HG03045 (cell line): ENCODE data around the gene DPP3.
"Not testable (repeated sequence)": the region's sequence is repeated elsewhere in the genome, so short reads cannot be mapped to it uniquely, and the experiment has no call there.

Experiments used
- ATAC-seq: cut with Tn5 transposase; IDR thresholded peaks from one replicate; pipeline ENCODE4 v1.9.1; 2021; ENCODE audit warnings: mild to moderate bottlenecking, moderate library complexity; ENCODE audit not compliant: unreplicated experiment

The DPP3 gene

DNA sequence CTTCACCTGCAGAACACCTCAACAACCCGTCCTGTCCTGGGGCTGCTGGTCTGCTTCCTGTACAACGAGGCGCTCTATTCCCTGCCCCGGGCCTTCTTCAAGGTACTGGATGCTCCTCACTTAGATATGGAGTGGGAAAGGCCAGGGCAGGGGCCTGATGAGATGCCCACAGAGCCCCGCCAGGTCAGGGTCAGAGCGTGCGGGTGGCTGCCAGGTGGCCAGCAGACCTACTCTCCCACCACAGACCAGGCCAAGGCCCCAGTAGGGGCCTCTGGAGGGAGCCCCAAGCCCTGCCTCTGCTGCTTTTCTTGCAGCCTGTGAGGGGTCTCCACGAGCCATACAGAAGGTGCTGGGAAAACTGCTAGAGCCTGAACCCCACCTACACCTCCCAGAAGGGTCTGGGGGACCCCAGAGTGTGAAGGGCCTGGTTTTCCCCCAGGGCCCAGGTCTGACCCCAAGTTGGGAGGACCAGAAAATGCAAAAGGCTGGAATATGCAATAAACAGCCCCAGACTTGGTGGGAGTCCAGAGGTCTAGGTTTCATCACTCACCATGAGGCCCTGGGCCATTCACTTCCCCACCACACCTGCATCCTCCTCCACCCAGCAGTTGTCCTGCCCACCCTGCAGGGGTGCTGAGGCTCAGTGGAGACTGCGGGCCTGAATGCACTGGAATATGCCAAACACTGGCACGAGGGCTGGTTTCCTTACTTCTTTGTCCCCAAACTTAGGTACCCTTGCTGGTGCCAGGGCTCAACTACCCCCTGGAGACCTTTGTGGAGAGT lies 50.9 kb downstream of the DPP3 start:
- ATAC-seq = no peak

DNA sequence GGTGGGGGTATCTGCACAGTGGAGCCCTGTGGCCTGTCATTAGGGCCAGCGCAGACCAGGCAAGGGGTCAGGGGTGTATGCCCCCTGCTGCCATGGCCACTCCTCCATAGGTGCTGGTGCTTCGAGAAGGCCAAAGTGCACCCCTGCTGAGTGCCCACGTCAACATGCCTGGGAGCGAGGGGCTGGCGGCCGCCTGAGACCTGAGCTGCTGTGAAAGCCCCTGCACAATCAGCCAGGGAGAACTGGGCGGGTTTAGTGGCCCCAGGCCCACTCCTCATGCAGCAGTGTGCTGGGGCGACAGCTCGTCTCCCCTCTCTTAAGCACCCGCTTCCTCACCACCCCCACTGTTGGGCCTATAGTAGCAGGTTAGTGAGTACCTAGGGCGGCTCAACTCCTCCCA lies 51.6 kb downstream of the DPP3 start:
- ATAC-seq = no peak

DNA sequence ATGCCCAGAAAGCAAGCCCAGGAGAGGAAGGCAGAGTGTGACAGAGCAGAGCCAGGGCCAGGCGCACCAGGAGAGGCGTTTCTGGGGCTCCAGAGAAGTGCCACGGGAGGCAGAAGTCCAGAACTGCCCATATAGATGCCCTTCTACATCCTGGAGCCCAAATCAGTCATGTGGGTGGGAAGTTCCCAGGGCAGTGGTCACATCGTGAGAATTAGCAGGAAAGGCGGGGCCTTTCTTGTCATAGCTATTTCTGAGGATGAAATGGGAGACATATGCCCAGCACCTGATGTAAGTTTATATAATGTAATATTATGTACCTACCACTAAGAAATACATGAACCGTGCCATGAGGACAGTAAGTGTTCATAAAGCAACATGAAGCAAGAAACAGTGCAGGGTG lies 52.5 kb downstream of the DPP3 start:
- ATAC-seq = no peak

DNA sequence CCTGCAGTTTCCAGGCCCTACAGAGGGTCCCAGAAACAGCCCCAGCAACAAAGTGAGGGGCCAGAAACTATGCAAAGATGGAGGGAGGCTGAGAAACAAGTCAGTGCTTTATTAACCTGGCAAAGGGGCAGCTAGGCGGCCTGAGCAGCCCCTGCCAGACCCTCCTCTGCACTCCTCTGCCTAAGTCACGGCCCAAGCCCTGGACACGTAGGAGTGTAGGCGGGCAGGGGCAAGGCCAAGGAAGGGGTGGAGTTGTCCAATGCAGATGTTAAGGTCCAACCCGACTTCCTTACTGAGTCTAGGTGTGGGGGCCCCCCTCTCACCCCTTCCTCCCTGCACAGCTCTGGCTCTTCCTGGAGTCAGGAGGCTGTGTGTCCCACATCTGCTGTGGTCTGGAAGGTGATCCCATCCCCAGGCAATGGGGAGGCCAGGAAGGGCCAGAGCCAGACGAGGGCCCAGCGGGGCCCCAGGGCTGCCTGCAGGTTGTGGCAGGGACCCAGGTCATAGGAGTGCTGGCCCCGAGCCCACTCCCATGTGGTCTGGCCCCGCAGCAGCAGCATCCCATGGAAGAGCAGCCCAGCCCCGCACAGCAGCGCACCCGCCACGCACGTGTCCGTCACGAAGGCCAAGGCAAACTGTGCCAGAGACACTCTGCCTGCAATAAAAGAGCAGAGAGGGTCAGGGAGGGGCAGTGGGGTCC lies 59.1 kb downstream of the DPP3 start:
- no peak for ATAC-seq

DNA sequence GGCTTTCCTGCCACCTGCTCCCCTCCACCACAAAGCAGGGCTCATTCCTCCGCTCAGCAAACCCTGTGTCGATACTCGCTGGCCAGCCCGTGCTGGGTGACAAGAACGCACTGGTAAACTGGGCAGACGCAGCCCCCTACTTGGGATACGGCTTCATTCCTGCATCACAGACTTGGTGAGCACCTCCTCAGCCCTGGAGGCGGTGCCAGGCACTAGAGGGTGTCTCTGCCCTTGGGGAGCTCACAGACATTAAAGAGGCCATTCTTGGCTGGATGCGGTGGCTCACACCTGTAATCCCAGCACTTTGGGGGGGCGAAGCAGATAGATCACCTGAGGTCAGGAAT lies 59.6 kb downstream of the DPP3 start:
- ATAC-seq = no peak

DNA sequence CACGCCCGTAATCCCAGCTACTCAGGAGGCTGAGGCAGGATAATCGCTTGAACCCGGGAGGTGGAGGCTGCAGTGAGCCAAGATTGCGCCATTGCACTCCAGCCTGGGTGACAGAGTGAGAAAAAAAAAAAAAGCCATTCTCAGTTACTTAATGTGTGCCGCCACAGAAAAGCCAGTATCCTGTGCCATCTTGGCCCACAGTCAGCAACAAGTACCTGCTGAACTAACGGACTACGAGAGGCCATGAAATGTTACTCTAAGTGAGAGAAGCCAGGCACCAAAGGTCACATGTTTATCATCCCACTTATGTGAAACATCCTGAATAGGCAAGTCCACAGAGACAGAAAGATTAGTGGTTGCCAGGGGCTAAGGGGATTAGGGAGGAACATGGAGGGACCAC lies 60.4 kb downstream of the DPP3 start:
- ATAC-seq = not testable (repeated sequence)

DNA sequence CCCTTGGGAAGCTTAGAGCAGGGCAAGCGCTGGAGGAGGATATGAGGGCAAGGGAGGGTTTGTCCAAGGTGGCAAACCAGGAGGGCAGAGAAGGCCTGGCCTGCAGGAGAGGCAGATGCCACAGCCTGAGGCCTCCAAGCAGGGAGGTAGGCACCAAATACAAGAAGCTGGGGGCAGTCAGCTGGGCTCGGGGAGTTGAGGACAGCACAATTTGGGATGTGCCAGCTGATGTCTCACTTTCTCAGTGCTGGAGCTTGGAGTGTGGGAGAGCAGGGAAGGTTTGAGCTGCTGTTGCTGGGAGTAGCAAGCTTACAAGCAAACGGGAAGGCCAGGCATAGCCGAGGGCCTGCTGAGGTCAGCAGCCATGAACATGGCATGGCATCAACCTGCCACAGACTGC lies 61.7 kb downstream of the DPP3 start:
- ATAC-seq = no peak

DNA sequence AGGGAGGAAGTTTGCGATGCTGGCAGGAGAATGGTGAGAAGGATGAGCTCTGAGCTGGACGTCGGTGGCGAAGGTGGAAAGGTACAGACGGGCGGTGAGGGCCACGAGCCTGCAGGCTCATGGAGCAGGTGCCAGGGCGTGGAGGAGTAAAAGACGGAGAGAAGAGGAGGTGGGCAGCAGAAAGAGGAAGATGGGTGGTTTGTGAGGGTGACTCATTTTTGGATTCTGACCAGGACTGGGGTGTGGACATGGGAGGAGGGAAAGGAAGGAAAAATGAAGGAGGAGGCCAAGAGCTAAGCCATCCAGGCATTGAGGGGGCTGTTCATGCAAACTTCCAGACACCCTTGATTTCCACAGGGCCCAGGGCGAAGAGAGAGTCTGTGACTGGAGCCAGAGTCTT lies 62.1 kb downstream of the DPP3 start:
- ATAC-seq = no peak

DNA sequence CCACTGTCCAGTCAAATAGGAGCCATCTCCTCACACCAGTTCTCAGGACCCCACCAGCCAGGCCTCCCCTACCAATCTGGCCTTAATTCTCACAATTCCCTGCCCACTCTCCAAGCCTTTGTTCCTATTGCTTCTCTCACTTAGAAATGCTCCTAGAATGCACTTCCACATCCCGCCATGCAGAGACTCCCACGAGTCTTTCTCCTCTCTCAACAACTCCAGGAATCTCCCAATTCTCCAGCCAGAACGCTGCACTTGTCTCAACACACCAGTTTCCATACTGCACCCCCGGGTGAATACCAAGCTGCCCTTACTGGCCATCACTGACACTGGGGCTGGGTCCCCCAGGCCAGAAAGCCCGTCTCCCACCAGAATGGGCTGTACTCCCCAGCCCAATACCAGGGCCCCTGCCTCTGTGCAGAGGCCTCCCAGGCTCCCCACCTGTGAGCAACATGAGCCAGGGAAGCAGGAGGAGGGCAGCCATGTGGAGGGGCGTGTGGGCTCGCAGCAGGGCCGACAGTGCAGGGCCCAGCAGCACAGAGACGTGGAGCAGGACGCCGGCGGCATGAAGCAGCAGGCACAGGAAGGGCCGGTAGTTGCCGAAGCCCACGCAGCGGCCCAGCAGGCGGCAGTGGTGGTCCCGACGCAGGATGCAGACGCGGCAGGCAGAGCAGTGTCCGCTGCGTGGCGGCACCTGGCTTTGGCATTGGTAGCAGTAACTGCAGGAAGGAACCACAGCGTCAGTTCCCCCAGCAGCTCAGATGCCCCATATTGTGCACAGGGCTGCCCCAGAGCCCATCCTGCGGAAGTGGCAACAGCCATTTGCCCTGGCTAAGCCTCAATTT lies 63.3 kb downstream of the DPP3 start:
- ATAC-seq = no peak

DNA sequence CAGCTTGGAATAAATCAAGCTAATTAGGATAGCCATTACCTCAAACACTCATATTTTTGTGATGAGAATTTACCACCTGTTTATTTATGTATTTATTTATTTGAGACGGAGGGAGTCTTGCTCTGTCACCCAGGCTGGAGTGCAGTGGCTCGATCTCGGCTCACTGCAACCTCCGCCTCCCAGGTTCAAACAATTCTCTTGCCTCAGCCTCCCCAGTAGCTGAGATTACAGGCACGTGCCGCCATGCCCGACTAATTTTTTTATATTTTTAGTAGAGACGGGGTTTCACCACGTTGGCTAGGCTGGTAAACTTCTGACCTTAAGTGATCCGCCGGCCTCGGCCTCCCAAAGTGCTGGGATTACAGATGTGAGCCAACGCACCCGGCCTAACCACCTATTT lies 64.7 kb downstream of the DPP3 start:
- ATAC-seq = not testable (repeated sequence)

DNA sequence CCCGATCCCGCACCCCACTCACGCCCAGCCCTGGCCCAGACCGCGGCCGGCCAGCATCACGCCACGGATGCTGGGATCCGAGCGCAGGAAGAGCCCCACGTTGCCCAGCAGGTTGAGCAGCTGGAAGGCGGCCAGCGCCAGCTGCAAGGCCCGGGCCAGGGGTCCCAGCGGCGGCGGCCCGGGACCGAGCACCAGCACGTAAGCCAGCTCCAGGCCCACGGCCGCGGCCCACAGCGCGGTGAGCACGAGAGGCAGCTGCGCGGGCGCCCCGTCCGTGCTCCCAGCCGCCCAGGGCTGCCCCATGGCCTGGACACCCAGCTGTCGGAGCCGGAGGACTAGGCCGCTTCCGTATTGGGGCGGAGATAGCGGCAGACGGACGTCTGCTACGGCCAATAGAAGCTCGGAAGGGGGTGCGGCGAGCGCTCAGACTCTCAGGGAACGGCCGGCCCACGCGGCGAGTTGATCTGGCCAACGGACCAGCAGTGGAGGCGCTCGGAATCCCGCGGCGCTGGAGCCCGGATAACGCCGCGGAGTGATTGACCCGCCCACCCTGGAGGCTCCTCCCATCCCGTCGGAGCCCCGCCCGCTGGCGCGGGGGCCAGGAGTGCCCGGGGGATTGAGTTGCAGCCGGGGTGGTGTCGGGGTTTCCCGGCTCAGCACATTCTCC lies 65.6 kb downstream of the DPP3 start, which contains the start of gene ZDHHC24:
Gene ZDHHC24, minus strand, starts transcription at position 348 of the 667 bp plus-strand sequence. Its CDS starts 45 bp downstream, at position 303.
- peak; percentile 82 for ATAC-seq

DNA sequence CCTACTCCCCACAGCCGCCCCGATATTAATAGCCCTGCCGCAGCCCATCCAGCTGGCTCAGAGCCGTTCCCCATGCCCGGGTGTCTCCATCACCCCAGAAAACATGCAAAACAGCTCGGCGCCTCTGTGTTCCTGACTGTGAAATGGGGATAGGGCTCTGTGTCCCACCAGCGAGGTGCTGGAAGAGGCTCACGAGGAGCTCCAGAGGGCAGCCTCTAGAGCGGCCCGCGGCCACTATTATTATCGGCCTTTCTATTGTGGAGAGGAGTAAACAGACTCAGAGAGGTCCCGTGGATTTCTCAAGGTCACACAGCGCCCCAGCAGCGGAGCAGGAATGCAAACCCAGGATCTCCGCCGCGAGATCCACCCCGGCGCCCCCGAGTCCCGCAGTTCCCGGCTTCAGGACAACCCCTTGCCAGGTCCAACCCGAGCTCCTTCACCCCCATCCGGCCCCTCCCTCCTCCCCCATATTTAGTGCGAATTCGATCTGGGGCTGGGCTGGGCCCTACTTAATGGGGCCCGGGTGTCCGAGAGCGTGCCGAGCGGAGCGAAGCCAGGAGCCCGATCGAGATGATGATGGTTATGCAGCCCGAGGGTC lies 66.2 kb downstream of the DPP3 start, which contains the start of gene ACTN3:
Gene ACTN3, plus strand, starts transcription at position 536 of the 598 bp plus-strand sequence. Its CDS starts 35 bp downstream, at position 571.
- ATAC-seq = peak; percentile 8

DNA sequence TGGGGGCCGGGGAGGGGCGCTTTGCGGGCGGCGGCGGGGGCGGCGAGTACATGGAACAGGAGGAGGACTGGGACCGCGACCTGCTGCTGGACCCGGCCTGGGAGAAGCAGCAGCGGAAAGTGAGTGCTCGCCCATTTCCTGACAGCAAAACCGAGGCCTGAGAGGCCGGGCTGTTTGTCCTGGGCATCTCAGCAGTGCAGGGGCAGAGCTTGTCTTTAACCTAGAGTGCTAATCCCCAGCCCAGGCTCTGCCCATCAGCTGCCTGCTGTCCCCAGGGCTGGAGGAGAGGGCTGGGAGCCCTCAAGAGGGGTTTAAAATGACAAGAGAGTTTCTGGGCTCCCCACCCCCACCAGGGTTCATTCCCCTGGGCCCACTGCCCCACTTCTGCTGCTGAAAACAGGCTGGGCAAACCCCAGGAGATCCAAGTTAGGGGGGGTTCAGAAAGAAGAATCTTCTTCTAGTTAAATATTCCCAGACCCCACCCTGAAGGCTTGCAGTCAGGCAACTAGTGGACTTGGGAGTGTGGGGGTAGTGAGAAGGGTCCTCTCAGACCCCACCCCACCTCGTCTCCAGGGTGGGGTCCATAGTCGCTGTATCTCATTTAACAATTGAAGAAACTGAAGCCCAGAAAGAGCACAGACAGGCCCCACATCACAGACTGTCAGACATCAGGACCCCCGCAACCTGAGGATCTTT lies 66.9 kb downstream of the DPP3 start:
- no peak for ATAC-seq

DNA sequence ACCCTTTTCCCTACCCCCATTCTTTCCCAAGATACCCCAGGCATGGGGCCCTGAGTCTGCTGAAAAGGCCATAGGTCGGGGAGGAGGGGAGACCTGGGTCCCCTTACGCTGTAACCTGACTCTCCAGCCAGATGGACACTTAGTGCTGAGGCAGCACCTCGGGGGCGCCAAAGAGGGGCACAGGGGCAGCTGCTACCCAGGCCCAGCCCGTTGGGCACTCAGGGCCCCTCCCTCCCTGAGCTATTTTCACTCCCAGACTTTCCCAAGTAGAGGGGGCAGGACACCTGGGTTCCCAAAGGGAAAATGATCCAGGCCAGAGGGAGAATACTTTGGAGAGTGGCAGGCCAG lies 67.4 kb downstream of the DPP3 start:
- no peak for ATAC-seq

DNA sequence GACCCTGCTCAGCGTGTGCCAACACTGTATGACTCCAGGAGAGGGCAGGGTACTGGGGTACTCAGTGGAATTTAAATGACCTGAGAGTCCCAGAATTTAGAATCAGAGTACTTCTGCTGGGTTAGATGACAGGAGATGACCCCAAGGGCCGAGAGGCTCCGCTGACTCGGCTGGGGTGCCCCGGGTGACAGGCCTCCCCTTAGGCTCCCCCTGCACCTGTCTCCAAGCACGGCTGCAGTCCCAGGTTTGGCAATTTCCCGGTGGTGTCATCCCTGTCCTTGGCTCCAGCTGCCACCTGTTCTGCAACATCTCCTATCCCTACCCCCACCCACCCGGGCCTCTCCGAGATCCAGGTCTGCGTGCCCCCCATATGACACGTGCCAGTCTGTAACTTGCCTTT lies 67.8 kb downstream of the DPP3 start:
- ATAC-seq = no peak

DNA sequence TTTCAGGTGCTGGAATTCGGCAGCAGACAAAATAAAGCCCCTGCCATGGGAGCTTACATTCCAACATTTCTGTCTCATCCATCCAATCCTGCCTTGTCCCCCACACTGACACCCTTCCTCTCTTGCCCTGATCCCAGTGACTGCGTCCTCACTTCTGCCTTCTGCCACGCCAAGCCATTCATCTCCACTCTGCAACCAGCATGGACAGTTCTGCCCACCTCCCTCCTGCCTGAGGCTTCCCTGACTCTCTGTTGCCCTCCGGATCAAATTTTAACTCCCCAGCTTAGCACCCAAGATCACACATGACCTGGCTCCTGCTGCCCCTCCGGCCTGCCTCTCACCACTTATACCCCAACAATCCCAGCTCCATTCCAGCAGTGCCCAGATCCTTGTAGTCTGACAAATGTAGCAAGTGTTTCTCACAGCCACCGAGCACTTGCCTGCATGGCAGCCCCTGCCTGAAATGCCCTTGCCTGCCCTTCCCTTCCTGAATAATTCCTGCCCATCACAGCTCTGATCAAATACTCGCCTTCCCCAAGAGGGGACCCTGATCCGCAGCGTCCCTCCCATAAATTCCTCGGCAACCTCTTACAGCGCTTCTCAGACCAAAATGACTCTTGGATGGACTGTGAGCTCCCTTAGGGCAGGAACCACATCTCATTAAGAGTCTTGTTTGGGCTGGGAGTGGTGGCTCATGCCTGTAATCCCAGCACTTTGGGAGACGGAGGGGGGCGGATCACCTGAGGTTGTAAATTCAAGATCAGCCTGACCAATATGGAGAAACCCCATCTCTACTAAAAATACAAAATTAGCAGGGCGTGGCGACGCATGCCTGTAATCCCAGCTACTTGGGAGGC lies 68.8 kb downstream of the DPP3 start:
- ATAC-seq = no peak

DNA sequence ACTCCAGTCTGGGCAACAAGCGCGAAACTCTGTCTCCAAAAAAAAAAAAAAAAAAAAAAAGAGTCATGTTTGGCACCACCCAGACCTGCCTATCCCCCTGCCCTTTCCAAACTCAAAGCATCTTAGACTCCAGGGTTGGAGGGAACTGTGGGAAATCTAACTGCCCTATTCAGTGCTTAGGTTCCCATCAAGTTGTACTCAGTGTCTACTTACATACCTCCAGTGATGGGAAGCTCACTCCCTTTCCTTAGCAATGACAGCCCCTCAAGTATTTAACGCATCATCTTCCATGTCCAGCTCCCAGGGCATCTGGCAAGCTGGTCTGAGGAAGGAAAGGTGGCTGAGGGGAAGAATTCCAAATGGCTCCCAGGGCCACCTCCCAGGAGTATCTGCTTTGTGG lies 69.5 kb downstream of the DPP3 start:
- ATAC-seq = no peak

DNA sequence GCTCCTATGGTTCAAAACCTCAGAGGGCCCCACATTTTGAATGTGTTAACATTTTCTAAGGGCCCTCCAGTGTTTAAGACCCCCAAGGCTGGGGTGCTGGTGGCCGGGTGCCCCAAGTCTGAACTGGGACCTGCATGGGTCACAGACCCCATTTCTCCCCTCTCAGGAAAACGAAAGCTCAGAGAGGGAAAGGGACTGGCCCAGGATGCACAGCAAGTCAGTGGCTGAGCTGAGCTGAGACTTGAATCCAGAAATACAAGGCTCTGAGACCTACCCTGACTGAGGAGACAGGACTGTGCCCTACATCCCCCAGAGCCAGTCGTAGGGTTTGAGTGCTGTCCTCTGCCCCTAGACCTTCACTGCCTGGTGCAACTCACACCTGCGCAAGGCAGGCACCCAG lies 70.7 kb downstream of the DPP3 start:
- no peak for ATAC-seq

DNA sequence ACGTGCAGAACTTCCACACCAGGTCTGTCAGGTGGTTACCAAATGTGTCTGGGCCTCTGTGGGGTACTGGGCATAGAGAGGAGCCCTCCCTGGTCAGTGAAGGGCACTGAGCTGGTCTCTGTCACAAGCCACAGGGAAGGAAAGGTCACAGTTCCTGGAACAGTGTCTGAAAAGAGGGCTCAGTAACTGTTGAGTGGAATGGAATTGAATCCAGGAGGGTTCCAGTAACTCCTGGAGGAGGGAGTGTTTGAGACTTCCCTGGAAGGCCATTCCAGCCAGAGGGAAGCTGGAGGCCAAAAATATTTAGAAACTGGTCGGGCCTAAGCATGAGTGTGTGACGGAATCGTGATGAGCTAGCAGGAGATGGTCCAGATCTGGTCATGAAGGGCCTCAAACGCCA lies 74.4 kb downstream of the DPP3 start:
- no peak for ATAC-seq
